ENCODE data around the gene CHST6.
"Not testable (repeated sequence)": the region's sequence is repeated elsewhere in the genome, so short reads cannot be mapped to it uniquely, and the experiment has no call there.

The CHST6 gene

DNA sequence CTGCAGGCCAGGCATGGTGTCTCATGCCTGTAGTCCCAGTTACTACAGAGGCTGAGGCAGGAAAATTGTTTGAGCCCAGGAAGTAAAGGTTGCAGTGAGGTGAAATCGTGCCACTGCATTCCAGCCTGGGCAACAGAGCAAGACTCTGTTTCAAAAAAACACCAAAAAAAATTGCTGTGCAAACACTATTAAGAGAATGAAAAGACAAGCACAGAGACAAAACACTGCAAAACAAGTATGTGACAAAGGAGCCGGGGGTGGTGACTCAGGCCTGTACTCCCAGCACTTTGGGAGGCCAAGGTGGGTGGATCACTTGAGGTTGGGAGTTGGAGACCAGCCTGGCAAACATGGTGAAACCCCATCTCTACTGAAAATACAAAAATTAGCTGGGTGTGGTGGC lies 68.7 kb downstream of the CHST6 start:
- not testable (repeated sequence) for H3K36me3 ChIP-seq (ENCODE audit: control insufficient read depth in 1 of 2, insufficient read depth in 2 of 2, low read depth in 1 of 2, low read length in 2 of 2); H2BK15ac ChIP-seq (ENCODE audit: low read depth, poor library complexity, severe bottlenecking); H2BK5ac ChIP-seq (ENCODE audit: low read depth, low read length, poor library complexity, severe bottlenecking); H3K14ac ChIP-seq (ENCODE audit: low read length in 2 of 2); H3K4me3 ChIP-seq (ENCODE audit: insufficient read depth in 1 of 2, low read depth in 1 of 2, low read length in 2 of 2); H2AFZ ChIP-seq (ENCODE audit: low read depth, low read length); H2BK120ac ChIP-seq (ENCODE audit: low read depth, low read length); H3K27me3 ChIP-seq (ENCODE audit: control insufficient read depth in 1 of 2, insufficient read depth in 1 of 2, low read length in 2 of 2); DNase-seq; H3K9me3 ChIP-seq (ENCODE audit: control insufficient read depth, low read length); H2BK12ac ChIP-seq (ENCODE audit: low read length in 2 of 2); H3K27ac ChIP-seq (ENCODE audit: low read length, poor library complexity, severe bottlenecking); H2AK5ac ChIP-seq (ENCODE audit: low read length, severe bottlenecking); H4K91ac ChIP-seq (ENCODE audit: low read length); H3K4ac ChIP-seq (ENCODE audit: low read depth in 1 of 2, low read length in 2 of 2); H3K23ac ChIP-seq (ENCODE audit: low read length in 2 of 2); H4K8ac ChIP-seq (ENCODE audit: low read length); H3K79me1 ChIP-seq (replicated peaks; ENCODE audit: low read length, poor library complexity, severe bottlenecking); H3K18ac ChIP-seq (ENCODE audit: low read depth in 1 of 2, low read length in 2 of 2); H3K4me2 ChIP-seq (ENCODE audit: low read length, poor library complexity, severe bottlenecking)
- WGBS, result 91% methylated on average over 2 of the region's 2 CpGs
- Histone ChIP-seq H3K4me1 (ENCODE audit: control insufficient read depth, insufficient read depth, low read depth, low read length) (peaks cover 15% of the 10 kb centered on the region), H3K9ac (ENCODE audit: low read length) (peak overlapping the region; percentile 35)

DNA sequence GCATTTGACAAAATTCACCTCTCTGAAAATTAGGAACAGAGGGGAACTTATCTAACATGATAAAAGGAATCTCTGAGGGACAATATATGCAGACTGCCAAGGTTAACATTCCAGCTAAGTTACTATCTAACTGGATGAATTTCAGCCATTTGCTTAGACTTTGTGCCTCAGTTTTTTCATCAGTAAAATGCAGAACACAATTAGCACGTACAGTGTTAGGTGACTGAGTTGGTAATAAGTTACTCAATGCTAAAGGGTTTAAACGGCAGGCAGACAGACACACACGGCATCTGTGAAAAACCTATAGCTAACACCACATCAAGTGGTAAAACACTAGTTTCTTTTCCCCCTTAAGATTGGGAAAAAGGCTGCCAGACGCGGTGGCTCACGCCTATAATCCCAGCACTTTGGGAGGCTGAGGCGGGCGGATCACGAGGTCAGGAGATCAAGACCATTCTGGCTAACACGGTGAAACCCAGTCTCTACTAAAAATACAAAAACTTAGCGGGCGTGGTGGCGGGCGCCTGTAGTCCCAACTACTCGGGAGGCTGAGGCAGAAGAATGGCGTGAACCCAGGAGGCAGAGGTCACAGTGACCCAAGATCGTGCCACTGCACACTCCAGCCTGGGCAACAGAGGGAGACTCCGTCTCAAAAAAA lies 71.0 kb downstream of the CHST6 start:
- peak overlapping the region; percentile 59 for H3K27ac ChIP-seq (ENCODE audit: low read length, poor library complexity, severe bottlenecking)
- not testable (repeated sequence) for H3K18ac ChIP-seq (ENCODE audit: low read depth in 1 of 2, low read length in 2 of 2); H2AK5ac ChIP-seq (ENCODE audit: low read length, severe bottlenecking); H2AFZ ChIP-seq (ENCODE audit: low read depth, low read length); H2BK15ac ChIP-seq (ENCODE audit: low read depth, poor library complexity, severe bottlenecking); H3K23ac ChIP-seq (ENCODE audit: low read length in 2 of 2); H3K4ac ChIP-seq (ENCODE audit: low read depth in 1 of 2, low read length in 2 of 2); H2BK12ac ChIP-seq (ENCODE audit: low read length in 2 of 2); H3K4me2 ChIP-seq (ENCODE audit: low read length, poor library complexity, severe bottlenecking); H3K14ac ChIP-seq (ENCODE audit: low read length in 2 of 2); DNase-seq; H3K79me1 ChIP-seq (replicated peaks; ENCODE audit: low read length, poor library complexity, severe bottlenecking); H3K36me3 ChIP-seq (ENCODE audit: control insufficient read depth in 1 of 2, insufficient read depth in 2 of 2, low read depth in 1 of 2, low read length in 2 of 2); H3K4me1 ChIP-seq (ENCODE audit: control insufficient read depth, insufficient read depth, low read depth, low read length); H4K91ac ChIP-seq (ENCODE audit: low read length); H2BK5ac ChIP-seq (ENCODE audit: low read depth, low read length, poor library complexity, severe bottlenecking); H2BK120ac ChIP-seq (ENCODE audit: low read depth, low read length); H3K27me3 ChIP-seq (ENCODE audit: control insufficient read depth in 1 of 2, insufficient read depth in 1 of 2, low read length in 2 of 2); H3K9me3 ChIP-seq (ENCODE audit: control insufficient read depth, low read length); H4K8ac ChIP-seq (ENCODE audit: low read length)
- peak overlapping the region in 1 of 2 experiments; percentile 70 for H3K4me3 ChIP-seq (ENCODE audit: insufficient read depth in 1 of 2, low read depth in 1 of 2, low read length in 2 of 2)
- 94% methylated on average over 15 of the region's 18 CpGs for WGBS
- H3K9ac ChIP-seq (ENCODE audit: low read length), result peak overlapping the region; percentile 83

DNA sequence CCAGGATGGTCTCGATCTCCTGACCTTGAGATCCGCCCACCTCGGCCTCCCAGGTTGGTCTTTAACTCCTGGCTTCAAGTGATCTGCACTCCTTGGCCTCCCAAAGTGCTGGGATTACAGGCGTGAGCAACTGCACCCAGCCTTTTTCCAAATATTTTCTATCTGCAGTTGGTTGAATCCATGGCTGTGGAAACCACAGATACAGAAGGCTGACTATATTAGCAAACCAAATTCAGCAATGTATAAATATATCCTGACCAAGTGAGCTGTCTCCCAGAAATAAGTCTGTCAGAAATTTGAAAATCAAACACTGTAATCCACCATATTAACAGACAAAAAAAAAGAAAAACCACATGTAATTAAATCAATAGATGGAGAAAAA lies 71.5 kb downstream of the CHST6 start:
- WGBS, result 85% methylated on average over 4 of the region's 4 CpGs
- no peak overlapping the region for H4K91ac ChIP-seq (ENCODE audit: low read length)

More for the DNA sequence above, 71.5 kb downstream of the CHST6 start:
- Histone ChIP-seq H3K4me1 (ENCODE audit: control insufficient read depth, insufficient read depth, low read depth, low read length) (peaks cover 7% of the 10 kb centered on the region), H3K79me1 (replicated peaks; ENCODE audit: low read length, poor library complexity, severe bottlenecking) (no peaks in the 10 kb centered on the region), H2BK120ac (ENCODE audit: low read depth, low read length) (no peak overlapping the region), H3K27me3 (ENCODE audit: control insufficient read depth in 1 of 2, insufficient read depth in 1 of 2, low read length in 2 of 2) (no peaks in the 10 kb centered on the region), H3K4me2 (ENCODE audit: low read length, poor library complexity, severe bottlenecking) (no peak overlapping the region), H4K8ac (ENCODE audit: low read length) (no peak overlapping the region), H2BK12ac (ENCODE audit: low read length in 2 of 2) (no peak overlapping the region), H2BK5ac (ENCODE audit: low read depth, low read length, poor library complexity, severe bottlenecking) (no peak overlapping the region), H3K14ac (ENCODE audit: low read length in 2 of 2) (no peak overlapping the region), H2BK15ac (ENCODE audit: low read depth, poor library complexity, severe bottlenecking) (no peak overlapping the region), H3K23ac (ENCODE audit: low read length in 2 of 2) (no peak overlapping the region), H3K9ac (ENCODE audit: low read length) (peak overlapping the region; percentile 83), H3K27ac (ENCODE audit: low read length, poor library complexity, severe bottlenecking) (peak overlapping the region; percentile 59), H3K9me3 (ENCODE audit: control insufficient read depth, low read length) (no peaks in the 10 kb centered on the region), H3K36me3 (ENCODE audit: control insufficient read depth in 1 of 2, insufficient read depth in 2 of 2, low read depth in 1 of 2, low read length in 2 of 2) (peaks cover 0 to 4% of the 10 kb centered on the region in 2 experiments), H3K18ac (ENCODE audit: low read depth in 1 of 2, low read length in 2 of 2) (no peak overlapping the region), H2AK5ac (ENCODE audit: low read length, severe bottlenecking) (no peak overlapping the region), H3K4ac (ENCODE audit: low read depth in 1 of 2, low read length in 2 of 2) (no peak overlapping the region), H2AFZ (ENCODE audit: low read depth, low read length) (no peak overlapping the region), H3K4me3 (ENCODE audit: insufficient read depth in 1 of 2, low read depth in 1 of 2, low read length in 2 of 2) (no peak overlapping the region)
- DNase-seq, result no peak

All from mesenchymal stem cell (in vitro differentiated cells and primary cell).